ENCODE data around the gene OR8S1. TPM values are rescaled to one million over a fixed set of nuclear protein-coding genes. Genes with fewer than 3 reads are reported as not detected.
"Not testable (repeated sequence)": the region's sequence is repeated elsewhere in the genome, so short reads cannot be mapped to it uniquely, and the experiment has no call there.

The OR8S1 gene
- polyA plus RNA-seq, 5 donors = not detected

DNA sequence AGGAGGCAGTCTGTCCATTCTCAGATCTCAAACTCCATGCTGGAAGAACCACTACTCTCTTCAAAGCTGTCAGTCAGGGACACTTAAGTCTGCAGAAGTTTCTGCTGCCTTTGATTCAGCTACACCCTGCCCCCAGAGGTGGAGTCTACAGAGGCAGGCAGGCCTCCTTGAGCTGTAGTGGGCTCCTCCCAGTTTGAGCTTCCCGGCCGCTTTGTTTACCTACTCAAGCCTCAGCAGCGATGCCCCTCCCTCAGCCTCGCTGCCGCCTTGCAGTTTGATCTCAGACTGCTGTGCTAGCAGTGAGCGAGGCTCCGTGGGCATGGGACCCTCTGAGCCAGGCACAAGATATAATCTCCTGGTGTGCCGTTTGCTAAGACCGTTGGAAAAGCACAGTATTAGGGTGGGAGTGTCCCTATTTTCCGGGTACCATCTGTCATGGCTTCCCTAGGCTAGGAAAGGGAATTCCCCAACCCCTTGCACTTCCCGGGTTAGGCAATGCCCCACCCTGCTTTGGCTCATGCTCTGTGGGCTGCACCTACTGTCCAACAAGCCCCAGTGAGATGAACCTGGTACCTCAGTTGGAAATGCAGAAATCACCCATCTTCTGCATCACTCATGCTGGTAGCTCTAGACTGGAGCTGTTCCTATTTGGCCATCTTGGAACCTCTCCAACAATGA is 28.4 kb downstream of the OR8S1 start:
- not testable (repeated sequence) for DNase-seq

DNA sequence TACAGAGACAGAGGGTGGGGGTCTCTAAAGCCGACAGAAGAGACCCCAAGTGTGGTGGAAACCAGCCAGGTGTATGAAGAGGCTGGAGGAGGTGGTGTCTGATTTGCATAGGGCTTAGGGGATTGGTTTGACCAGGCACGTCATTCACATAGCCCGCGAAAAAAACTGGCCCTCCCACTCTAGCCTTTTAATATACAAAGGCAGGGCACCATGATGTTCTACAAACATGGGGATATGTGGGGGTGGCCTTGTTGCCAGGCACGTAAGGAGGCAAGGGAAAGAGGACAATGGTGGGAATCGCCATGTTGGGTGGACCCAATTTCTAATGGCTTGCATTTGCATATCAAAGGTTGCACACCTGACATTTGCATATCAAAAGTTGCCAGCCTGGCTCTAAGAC is 31.2 kb downstream of the OR8S1 start:
- no peak for DNase-seq

DNA sequence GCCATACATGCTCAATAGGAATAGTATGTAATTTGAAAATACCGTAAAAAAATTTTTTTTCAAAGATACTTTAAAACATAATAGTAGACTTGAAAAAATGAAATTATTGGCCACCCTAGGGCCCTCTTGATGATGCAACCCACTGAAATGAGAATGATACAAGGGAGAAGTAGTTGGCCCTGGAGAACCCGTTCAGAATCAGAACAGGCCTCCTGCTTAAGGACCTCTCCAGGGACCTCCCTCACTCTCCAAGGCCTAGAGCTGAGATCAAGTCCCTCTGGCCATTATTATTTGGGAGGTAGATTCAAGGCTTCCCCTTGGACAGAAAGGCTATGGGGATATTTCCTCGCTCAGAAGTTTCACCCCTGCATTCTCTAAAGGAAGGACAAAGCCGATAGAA is 32.5 kb downstream of the OR8S1 start:
- no peak for DNase-seq

DNA sequence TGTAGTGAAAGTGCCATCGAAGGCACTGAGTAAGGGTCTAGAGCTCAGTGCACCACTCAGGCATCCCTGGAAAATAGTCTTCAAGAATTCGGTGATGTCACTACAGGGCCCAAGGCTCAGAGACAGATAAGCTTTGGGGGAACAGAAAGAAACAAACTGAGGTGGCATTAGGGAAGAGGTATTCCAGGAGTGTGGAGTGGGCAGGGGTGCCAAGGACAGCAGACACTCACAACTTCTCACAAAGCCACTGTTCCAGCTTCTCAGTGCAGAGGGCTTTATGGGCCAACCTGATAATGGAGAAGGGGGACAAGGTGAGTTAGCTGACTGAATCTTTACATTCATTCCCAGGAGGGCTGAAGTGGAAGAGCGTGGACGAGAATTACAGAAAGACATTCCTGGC is 42.3 kb downstream of the OR8S1 start:
- DNase-seq = no peak

DNA sequence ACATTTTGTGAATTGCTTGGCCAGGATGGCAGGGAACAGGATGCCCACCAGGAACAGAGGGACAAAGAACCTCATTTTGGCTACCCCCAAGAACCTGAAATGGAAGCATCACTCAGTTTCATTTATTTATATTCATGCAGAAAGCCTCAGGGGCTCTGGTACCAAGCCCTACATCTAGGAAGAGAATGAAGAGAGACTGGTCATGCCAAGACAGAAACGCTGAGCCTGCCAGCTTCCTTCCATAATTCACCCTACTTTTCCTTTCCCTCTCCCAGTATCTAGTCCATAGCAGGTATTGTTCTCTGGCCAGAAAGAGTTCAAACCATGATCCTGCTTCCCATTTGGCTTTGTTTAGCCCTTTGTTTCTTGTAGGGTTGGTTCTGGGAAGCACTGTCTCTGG is 44.5 kb downstream of the OR8S1 start, which contains the start of gene LALBA:
Gene LALBA (minus strand): TSS at position 101 of the 400 bp plus-strand sequence. CDS start 26 bp downstream, at position 75.
- DNase-seq = no peak

DNA sequence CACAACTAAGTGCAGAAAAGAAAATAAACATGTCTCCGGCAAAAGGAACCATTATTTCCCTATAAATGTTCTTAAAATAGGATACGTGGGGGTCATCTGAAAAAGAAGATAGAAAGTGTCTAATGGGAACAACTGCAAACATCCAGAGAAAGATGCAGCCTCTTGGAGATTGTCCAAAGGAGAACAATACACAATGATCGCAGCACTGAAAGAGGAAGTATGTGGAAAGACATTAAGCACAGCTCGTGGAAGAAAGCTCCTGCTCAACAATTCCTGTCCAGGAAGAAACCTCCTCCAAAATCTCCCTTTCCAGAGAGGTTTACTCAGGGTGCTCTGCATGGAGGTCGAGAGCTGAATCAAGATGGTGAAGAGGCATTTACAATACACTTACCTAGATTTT is 46.9 kb downstream of the OR8S1 start:
- no peak for DNase-seq

Other genes with a start within 250 kb of the OR8S1 start
- 10 to 100 TPM; 26.4 to 29.8 (median 26.8) TPM for gene ZNF641, start 174.7 kb upstream of the OR8S1 start, polyA plus RNA-seq (ENCODE audit: insufficient read depth in 1 of 5, insufficient read length in 5 of 5, low replicate concordance in 1 of 5)
- gene ANP32D, start 53.1 kb upstream of the OR8S1 start, polyA plus RNA-seq (ENCODE audit: insufficient read depth in 1 of 5, insufficient read length in 5 of 5, low replicate concordance in 1 of 5) = under 1 TPM in 4 of 5 donors, not detected in 1; 0.13 to 0.54 (median 0.21) TPM
- 1 to 10 TPM in 1 of 5 donors, under 1 TPM in 4; 0.39 to 1.3 (median 0.73) TPM for gene C12orf54, start 43.1 kb upstream of the OR8S1 start, polyA plus RNA-seq (ENCODE audit: insufficient read depth in 1 of 5, insufficient read length in 5 of 5, low replicate concordance in 1 of 5)
- gene LALBA, start 44.4 kb downstream of the OR8S1 start, polyA plus RNA-seq (ENCODE audit: insufficient read depth in 1 of 5, insufficient read length in 5 of 5, low replicate concordance in 1 of 5) = not detected
- gene KANSL2, start 156.6 kb downstream of the OR8S1 start, polyA plus RNA-seq (ENCODE audit: insufficient read depth in 1 of 5, insufficient read length in 5 of 5, low replicate concordance in 1 of 5) = 10 to 100 TPM; 49.4 to 63.3 (median 55.1) TPM
- gene CCNT1, start 191.1 kb downstream of the OR8S1 start, polyA plus RNA-seq (ENCODE audit: insufficient read depth in 1 of 5, insufficient read length in 5 of 5, low replicate concordance in 1 of 5) = 10 to 100 TPM; 24.0 to 35.7 (median 30.6) TPM

Data from right lung (tissue), 5 donors.